ENCODE results near the gene SLC49A4. TPM values are rescaled to one million over a fixed set of nuclear protein-coding genes. Genes with fewer than 3 reads are reported as not detected.
A peak's percentile ranks its signal among the peaks of the same experiment; 100 is the strongest.
"Not testable (repeated sequence)": the region's sequence is repeated elsewhere in the genome, so short reads cannot be mapped to it uniquely, and the experiment has no call there.

The SLC49A4 gene, protein sequence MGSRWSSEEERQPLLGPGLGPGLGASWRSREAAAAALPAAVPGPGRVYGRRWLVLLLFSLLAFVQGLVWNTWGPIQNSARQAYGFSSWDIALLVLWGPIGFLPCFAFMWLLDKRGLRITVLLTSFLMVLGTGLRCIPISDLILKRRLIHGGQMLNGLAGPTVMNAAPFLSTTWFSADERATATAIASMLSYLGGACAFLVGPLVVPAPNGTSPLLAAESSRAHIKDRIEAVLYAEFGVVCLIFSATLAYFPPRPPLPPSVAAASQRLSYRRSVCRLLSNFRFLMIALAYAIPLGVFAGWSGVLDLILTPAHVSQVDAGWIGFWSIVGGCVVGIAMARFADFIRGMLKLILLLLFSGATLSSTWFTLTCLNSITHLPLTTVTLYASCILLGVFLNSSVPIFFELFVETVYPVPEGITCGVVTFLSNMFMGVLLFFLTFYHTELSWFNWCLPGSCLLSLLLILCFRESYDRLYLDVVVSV
- 10 to 100 TPM; 13.9 to 22.8 (median 20.7) TPM for total RNA-seq

DNA sequence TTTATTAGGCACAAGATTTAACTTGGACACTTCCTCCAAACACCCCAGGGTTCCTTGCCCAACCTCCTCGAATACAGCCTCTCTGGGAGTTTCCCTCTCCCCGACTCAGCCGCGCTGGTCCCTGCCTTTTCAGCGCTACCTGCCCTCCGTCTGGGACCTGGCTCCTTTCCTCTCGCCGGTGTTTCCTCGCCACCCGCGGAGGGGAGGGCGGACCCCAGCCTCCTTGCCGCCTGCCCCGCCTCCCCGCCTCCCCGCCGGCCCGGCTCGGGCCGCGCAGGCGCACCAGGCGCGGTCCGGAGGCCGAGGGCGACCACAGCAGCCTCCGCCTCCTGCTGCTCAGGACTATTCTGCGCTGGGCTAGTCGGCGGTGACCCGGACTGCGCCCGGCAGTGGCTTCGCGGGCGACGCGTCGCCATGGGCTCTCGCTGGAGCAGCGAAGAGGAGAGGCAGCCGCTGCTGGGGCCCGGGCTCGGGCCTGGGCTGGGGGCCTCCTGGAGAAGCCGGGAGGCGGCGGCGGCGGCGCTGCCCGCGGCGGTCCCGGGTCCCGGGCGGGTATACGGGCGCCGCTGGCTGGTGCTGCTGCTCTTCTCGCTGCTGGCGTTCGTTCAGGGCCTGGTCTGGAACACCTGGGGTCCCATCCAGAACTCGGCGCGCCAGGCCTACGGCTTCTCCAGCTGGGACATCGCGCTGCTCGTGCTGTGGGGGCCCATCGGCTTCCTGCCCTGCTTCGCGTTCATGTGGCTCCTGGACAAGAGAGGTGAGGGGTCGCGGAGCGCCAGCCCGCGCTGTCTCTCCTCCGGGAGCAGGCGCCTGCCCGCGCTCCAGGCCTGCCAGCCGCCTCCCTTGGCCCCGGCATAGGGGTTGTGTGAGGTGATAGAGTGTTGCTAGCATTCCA, at the start of gene SLC49A4:
Gene SLC49A4, plus strand, starts transcription at position 291 of the 895 bp plus-strand sequence. Its CDS starts 124 bp downstream, at position 415.
- H3K27me3 ChIP-seq = no peaks in the 10 kb centered on the region
- 1% methylated on average over 18 to 52 of the region's 84 CpGs for WGBS, 2 donors
- no peaks in the 10 kb centered on the region for H3K9me3 ChIP-seq
- TF ChIP-seq POLR2A (IDR thresholded peaks at IDR 0.05) = peak; percentile 16 to 97 (median 85)
- TF ChIP-seq EP300 (IDR thresholded peaks at IDR 0.05) = no peak
- peak; percentile 66 to 87 for TF ChIP-seq POLR2AphosphoS5 (IDR thresholded peaks at IDR 0.05)
- TF ChIP-seq, protein P1, sequence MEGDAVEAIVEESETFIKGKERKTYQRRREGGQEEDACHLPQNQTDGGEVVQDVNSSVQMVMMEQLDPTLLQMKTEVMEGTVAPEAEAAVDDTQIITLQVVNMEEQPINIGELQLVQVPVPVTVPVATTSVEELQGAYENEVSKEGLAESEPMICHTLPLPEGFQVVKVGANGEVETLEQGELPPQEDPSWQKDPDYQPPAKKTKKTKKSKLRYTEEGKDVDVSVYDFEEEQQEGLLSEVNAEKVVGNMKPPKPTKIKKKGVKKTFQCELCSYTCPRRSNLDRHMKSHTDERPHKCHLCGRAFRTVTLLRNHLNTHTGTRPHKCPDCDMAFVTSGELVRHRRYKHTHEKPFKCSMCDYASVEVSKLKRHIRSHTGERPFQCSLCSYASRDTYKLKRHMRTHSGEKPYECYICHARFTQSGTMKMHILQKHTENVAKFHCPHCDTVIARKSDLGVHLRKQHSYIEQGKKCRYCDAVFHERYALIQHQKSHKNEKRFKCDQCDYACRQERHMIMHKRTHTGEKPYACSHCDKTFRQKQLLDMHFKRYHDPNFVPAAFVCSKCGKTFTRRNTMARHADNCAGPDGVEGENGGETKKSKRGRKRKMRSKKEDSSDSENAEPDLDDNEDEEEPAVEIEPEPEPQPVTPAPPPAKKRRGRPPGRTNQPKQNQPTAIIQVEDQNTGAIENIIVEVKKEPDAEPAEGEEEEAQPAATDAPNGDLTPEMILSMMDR (IDR thresholded peaks at IDR 0.05) = peak in 3 of 6 experiments; percentile 14 to 30 (median 15)
- peak within 1 kb of the TSS; percentile 88 to 99 (median 92) for H3K27ac ChIP-seq
- H3K36me3 ChIP-seq = no peaks in the 10 kb centered on the region
- ATAC-seq (ENCODE audit: low FRiP score in 2 of 2) = peak; percentile 90 to 95
- peaks cover 13 to 25% (median 21%) of the 10 kb centered on the region in 4 donors for H3K4me1 ChIP-seq
- peak within 1 kb of the TSS; percentile 31 to 79 (median 64) for H3K4me3 ChIP-seq
- DNase-seq = peak; percentile 86 to 95

DNA sequence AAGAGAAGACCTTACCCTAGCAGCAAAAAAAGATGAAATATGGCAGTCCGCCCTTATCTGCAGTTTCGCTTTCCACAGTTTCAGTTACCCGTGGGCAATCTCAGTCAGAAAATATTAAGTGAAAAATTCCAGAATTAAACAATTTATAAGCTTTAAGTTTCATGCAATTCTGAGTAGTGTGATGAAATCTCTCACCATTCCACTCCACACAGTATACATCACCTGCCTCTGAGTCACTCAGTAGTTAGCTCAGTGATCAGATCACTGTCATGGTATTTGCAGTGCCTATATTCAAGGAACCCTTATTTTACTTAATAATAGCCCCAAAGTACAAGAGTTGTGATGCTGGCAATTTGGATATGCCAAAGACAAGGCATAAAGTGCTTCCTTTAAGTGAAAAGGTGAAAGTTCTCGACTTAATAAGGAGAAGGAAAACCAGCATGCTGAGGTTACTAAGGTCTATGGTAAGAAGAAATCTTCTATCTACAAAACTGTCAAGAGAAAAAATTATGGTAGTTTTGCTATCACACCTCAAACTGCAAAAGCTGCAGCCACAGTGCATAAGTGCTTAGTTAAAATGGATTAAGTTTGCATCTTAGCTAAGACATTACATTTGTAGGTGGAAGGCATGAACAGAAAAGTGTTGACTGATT, 49.4 kb upstream of the SLC49A4 start:
- TF ChIP-seq, protein P1 (IDR thresholded peaks at IDR 0.05) = no peak
- no peak for TF ChIP-seq POLR2A (IDR thresholded peaks at IDR 0.05)
- no peak for TF ChIP-seq POLR2AphosphoS5 (IDR thresholded peaks at IDR 0.05)
- TF ChIP-seq EP300 (IDR thresholded peaks at IDR 0.05) = no peak
- Histone ChIP-seq H3K4me1 (no peaks in the 10 kb centered on the region), H3K27ac (no peak overlapping the region), H3K4me3 (no peak overlapping the region), H3K36me3 (peaks cover 0 to 14% (median 0%) of the 10 kb centered on the region in 4 donors), H3K9me3 (no peaks in the 10 kb centered on the region), H3K27me3 (no peaks in the 10 kb centered on the region)
- no peak for DNase-seq
- WGBS, 2 donors = 89 to 93% methylated on average over 4 of the region's 4 CpGs
- no peak for ATAC-seq (ENCODE audit: low FRiP score in 2 of 2)

DNA sequence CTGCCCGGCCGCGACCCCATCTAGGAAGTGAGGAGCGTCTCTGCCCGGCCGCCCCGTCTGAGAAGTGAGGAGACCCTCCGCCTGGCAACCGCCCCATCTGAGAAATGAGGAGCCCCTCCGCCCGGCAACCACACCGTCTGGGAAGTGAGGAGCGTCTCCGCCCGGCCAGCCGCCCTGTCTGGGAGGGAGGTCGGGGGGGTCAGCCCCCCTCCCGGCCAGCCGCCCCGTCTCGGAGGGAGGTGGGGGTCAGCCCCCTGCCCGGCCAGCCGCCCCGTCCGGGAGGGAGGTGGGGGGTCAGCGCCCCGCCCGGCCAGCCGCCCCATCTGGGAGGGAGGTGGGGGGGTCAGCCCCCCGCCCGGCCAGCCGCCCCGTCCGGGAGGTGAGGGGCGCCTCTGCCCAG, 47.6 kb upstream of the SLC49A4 start:
- H3K36me3 ChIP-seq = peaks cover 0 to 21% (median 5%) of the 10 kb centered on the region in 4 donors
- 95 to 97% methylated on average over 8 to 10 of the region's 35 CpGs for WGBS, 2 donors
- H3K4me3 ChIP-seq; ATAC-seq (ENCODE audit: low FRiP score in 2 of 2); H3K27ac ChIP-seq; H3K9me3 ChIP-seq; H3K27me3 ChIP-seq; H3K4me1 ChIP-seq: not testable (repeated sequence)
- DNase-seq = peak in 1 of 2 donors; percentile 59

DNA sequence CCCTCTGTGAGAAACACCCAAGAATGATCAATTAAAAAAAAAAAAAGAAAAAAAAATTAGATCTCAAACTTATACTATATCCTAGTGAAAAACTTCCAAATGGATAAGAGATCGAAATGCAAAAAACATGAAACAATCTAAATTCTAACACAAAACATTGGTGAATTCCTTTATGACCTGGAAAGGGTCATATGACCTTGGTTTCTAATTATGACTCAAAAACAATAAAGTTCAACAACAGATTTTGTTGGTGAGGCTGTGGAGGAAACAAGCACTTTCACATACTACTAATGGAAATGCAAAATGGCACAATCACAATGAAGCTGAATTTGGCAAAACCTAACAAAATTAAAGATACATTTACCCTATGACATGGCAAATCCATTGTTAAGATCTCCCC, 46.5 kb upstream of the SLC49A4 start:
- no peak for TF ChIP-seq POLR2AphosphoS5 (IDR thresholded peaks at IDR 0.05)
- no peak for TF ChIP-seq POLR2A (IDR thresholded peaks at IDR 0.05)
- TF ChIP-seq EP300 (IDR thresholded peaks at IDR 0.05) = no peak
- TF ChIP-seq, protein P1 (IDR thresholded peaks at IDR 0.05) = no peak
- H3K4me3 ChIP-seq = no peak overlapping the region
- DNase-seq (no peak), ATAC-seq (ENCODE audit: low FRiP score in 2 of 2) (no peak)
- H3K27ac ChIP-seq = no peak overlapping the region
- 98 to 100% methylated on average over 1 of the region's 1 CpG for WGBS, 2 donors
- peaks cover 0 to 20% (median 5%) of the 10 kb centered on the region in 4 donors for H3K36me3 ChIP-seq
- H3K27me3 ChIP-seq = no peaks in the 10 kb centered on the region
- H3K9me3 ChIP-seq = no peaks in the 10 kb centered on the region
- H3K4me1 ChIP-seq = no peaks in the 10 kb centered on the region

Data from upper lobe of left lung (tissue), 6 donors.